Loucy (cell line): ENCODE measurements around the gene FZD1.

Source experiments
- H2AFZ ChIP-seq: fragments of 200-600 bp; sonication (generic); 2 replicates; pipeline ENCODE4 v1.6.0; 2016; ENCODE audit warnings: antibody characterized with exemption, mild to moderate bottlenecking, low read length, moderate library complexity
- H3F3A ChIP-seq: fragments of 200-600 bp; 2 replicates; pipeline ENCODE4 v1.6.0; 2016; ENCODE audit warnings: antibody characterized with exemption, low read depth, mild to moderate bottlenecking
- H3K27me3 ChIP-seq: fragments of 200-600 bp; sonication (generic); 2 replicates; pipeline ENCODE4 v1.6.1; 2014; ENCODE audit warnings: low read length, mild to moderate bottlenecking; ENCODE audit not compliant: insufficient read depth, poor library complexity, severe bottlenecking
- H3K36me3 ChIP-seq: fragments of 200-600 bp; sonication (generic); 2 replicates; pipeline ENCODE4 v1.6.1; 2016; ENCODE audit warnings: low read length; ENCODE audit not compliant: insufficient read depth
- H3K4me1 ChIP-seq: fragments of 200-600 bp; sonication (generic); 2 replicates; pipeline ENCODE4 v1.5.1; 2014; ENCODE audit warnings: low read length, mild to moderate bottlenecking; ENCODE audit not compliant: insufficient read depth, poor library complexity, severe bottlenecking
- H3K4me2 ChIP-seq: fragments of 200-600 bp; sonication (generic); 2 replicates; pipeline ENCODE4 v1.6.0; 2014; ENCODE audit warnings: antibody characterized with exemption, low read length, low read depth, mild to moderate bottlenecking; ENCODE audit not compliant: poor library complexity, severe bottlenecking
- H3K4me3 ChIP-seq: fragments of 200-600 bp; sonication (generic); 2 replicates; pipeline ENCODE4 v1.5.1; 2014; ENCODE audit warnings: low read length, mild to moderate bottlenecking, mixed read lengths; ENCODE audit not compliant: poor library complexity, severe bottlenecking
- H3K79me2 ChIP-seq: fragments of 200-600 bp; sonication (generic); 2 replicates; pipeline ENCODE4 v1.6.1; 2014; ENCODE audit warnings: low read length; ENCODE audit not compliant: insufficient read depth
- H3K9ac ChIP-seq: fragments of 200-600 bp; sonication (generic); 2 replicates; pipeline ENCODE4 v1.6.0; 2014; ENCODE audit warnings: mild to moderate bottlenecking, low read depth, low read length, moderate library complexity; ENCODE audit not compliant: poor library complexity, severe bottlenecking
- H3K9me2 ChIP-seq: fragments of 200-600 bp; sonication (generic); replicated peaks from 2 replicates; pipeline ENCODE4 v1.6.1; 2016; ENCODE audit warnings: low read depth, low read length, mixed read lengths
- H3K9me3 ChIP-seq: fragments of 200-600 bp; sonication (generic); 2 replicates; pipeline ENCODE4 v1.6.1; 2014; ENCODE audit warnings: mild to moderate bottlenecking, antibody characterized with exemption, low read length, low read depth; ENCODE audit not compliant: insufficient read depth
- H4K20me1 ChIP-seq: fragments of 200-600 bp; sonication (generic); 2 replicates; pipeline ENCODE4 v1.6.0; 2014; ENCODE audit warnings: antibody characterized with exemption, low read length, mild to moderate bottlenecking; ENCODE audit not compliant: insufficient read depth, poor library complexity, severe bottlenecking
- CTCF ChIP-seq: fragments of 200-600 bp; sonication (generic); conservative IDR thresholded peaks from 2 replicates; pipeline ENCODE4 v1.5.1; 2014; ENCODE audit warnings: mild to moderate bottlenecking, antibody characterized with exemption, low read length
- EZH2phosphoT487 ChIP-seq: fragments of 200-600 bp; IDR thresholded peaks from 2 replicates; pipeline ENCODE4 v1.6.1; 2018; ENCODE audit warnings: antibody characterized with exemption, mild to moderate bottlenecking, moderate library complexity, borderline replicate concordance

The FZD1 gene

GRCh38 chr7:91320366-91321078 is 56.3 kb downstream of the FZD1 start:
- no peak for TF ChIP-seq EZH2phosphoT487
- TF ChIP-seq CTCF, result no peak
- no peak overlapping the region for H2AFZ ChIP-seq

More at GRCh38 chr7:91320366-91321078, 56.3 kb downstream of the FZD1 start:
- H3K4me1 ChIP-seq, result no peaks in the 10 kb centered on the region
- no peaks in the 10 kb centered on the region for H4K20me1 ChIP-seq
- H3K27me3 ChIP-seq, result no peaks in the 10 kb centered on the region
- H3K79me2 ChIP-seq, result no peaks in the 10 kb centered on the region
- no peak overlapping the region for H3K4me2 ChIP-seq
- H3K4me3 ChIP-seq, result no peak overlapping the region
- no peak overlapping the region for H3K9ac ChIP-seq
- no peaks in the 10 kb centered on the region for H3K36me3 ChIP-seq
- no peaks in the 10 kb centered on the region for H3K9me3 ChIP-seq
- no peaks in the 10 kb centered on the region for H3K9me2 ChIP-seq
- no peaks in the 10 kb centered on the region for H3F3A ChIP-seq
